Body of pancreas (tissue), 4 donors: ENCODE measurements around the gene RELB.

ENCODE experiments used
- POLR2A ChIP-seq, 3 donors: fragments of 450-650 bp; IDR thresholded peaks; one replicate each; pipeline ENCODE4 v1.6.1; 2016; ENCODE audit warnings: antibody characterized with exemption in 3 of 3, mild to moderate bottlenecking in 2 of 3
- TF ChIP-seq, protein P1 (sequence below), 7 experiments: fragments of 450-650 bp in 4 of 7; fragments of 200-600 bp in 3 of 7; sonication (generic) in 3 of 7; IDR thresholded peaks; one replicate each; pipeline ENCODE4 v1.5.1; 2016 to 2019; ENCODE audit warnings: antibody characterized with exemption in 7 of 7

DNA sequence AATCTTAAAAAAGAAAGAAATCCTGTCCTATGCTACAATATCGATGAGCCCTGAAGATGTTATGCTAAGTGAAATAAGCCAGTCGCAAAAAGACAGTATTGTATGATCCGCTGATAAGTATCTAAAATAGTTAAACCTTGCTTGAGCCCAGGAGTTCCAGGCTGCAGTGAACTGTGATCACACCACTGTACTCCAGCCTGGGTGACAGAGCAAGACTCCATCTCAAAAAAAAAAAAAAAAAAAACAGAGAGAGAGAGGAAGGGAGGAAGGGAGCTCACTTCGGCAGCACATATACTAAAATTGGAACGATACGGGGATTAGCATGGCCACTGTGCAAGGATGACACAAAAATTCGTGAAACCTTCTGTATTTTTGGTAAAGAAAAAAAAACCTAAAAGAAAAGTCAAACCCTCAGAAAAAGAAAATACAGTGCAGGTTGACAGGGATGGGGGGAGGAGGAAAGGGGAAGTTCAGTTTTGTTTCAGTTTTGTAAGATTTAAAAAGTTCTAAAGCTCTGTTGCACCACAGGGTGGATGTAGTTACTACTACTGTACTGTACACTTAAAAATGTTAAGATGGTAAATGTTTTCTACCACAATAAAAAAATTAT lies 46.0 kb downstream of the RELB start:
- TF ChIP-seq POLR2A (IDR thresholded peaks at IDR 0.05): no peak
- TF ChIP-seq, protein P1, sequence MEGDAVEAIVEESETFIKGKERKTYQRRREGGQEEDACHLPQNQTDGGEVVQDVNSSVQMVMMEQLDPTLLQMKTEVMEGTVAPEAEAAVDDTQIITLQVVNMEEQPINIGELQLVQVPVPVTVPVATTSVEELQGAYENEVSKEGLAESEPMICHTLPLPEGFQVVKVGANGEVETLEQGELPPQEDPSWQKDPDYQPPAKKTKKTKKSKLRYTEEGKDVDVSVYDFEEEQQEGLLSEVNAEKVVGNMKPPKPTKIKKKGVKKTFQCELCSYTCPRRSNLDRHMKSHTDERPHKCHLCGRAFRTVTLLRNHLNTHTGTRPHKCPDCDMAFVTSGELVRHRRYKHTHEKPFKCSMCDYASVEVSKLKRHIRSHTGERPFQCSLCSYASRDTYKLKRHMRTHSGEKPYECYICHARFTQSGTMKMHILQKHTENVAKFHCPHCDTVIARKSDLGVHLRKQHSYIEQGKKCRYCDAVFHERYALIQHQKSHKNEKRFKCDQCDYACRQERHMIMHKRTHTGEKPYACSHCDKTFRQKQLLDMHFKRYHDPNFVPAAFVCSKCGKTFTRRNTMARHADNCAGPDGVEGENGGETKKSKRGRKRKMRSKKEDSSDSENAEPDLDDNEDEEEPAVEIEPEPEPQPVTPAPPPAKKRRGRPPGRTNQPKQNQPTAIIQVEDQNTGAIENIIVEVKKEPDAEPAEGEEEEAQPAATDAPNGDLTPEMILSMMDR (IDR thresholded peaks at IDR 0.05): no peak
